B cell (primary cell): Measurements from ENCODE around the gene ATP11A. TPM values are rescaled to one million over a fixed set of nuclear protein-coding genes. Genes with fewer than 3 reads are reported as not detected.

Source experiments
- ATAC-seq: fragments of 200-7000 bp; cut with Tn5 transposase; one replicate; pipeline ENCODE4 v1.10.0; 2021; ENCODE audit warnings: low read depth, mild to moderate bottlenecking, moderate number of reproducible peaks, moderate library complexity
- CTCF ChIA-PET: fragments of 350-600 bp; sonication (Branson Sonifier 250); formaldehyde crosslinking; loops from one replicate; lab custom pipeline; 2021; ENCODE audit warnings: antibody characterized with exemption, inconsistent platforms; lab: Charles Lee
- POLR2A ChIA-PET: fragments of 350-600 bp; sonication (Branson Sonifier 250); formaldehyde crosslinking; loops from one replicate; lab custom pipeline; 2021; ENCODE audit warnings: antibody characterized with exemption; lab: Charles Lee
- DNase-seq: peaks from one replicate; pipeline ENCODE4 v3.0.0; 2013
- H2AFZ ChIP-seq: 2 replicates; pipeline ENCODE4 v1.6.1; 2012; ENCODE audit warnings: mild to moderate bottlenecking, low read depth, low read length; ENCODE audit not compliant: insufficient read depth, poor library complexity, severe bottlenecking
- H3K27ac ChIP-seq, 2 donors: 1 replicate in 1 of 2; 2 replicates in 1 of 2; pipeline ENCODE4 v1.5.1; 2012 to 2013; ENCODE audit warnings: low read length in 2 of 2, mild to moderate bottlenecking in 2 of 2, moderate library complexity in 1 of 2
- H3K27me3 ChIP-seq, 4 experiments: fragments of 200-600 bp in 1 of 4; sonication (generic) in 1 of 4; replicated peaks in 1 of 4; 1 replicate in 2 of 4; 2 replicates in 2 of 4; pipeline versions ENCODE4 v1.6.1 to v1.7.0; 2013 to 2016; ENCODE audit warnings: low read length in 3 of 4, mild to moderate bottlenecking in 2 of 4, mixed read lengths in 1 of 4, moderate library complexity in 1 of 4; ENCODE audit not compliant: insufficient read depth in 4 of 4, control insufficient read depth in 3 of 4; ENCODE audit errors: control extremely low read depth in 1 of 4
- H3K36me3 ChIP-seq, 2 experiments: replicated peaks in 1 of 2; 1 replicate in 1 of 2; 2 replicates in 1 of 2; pipeline versions ENCODE4 v1.6.1 to v1.7.1; 2013; ENCODE audit warnings: low read length in 1 of 2; ENCODE audit not compliant: insufficient read depth in 2 of 2, control insufficient read depth in 1 of 2; ENCODE audit errors: control extremely low read depth in 1 of 2, extremely low read depth in 1 of 2
- H3K4me1 ChIP-seq, 2 donors: fragments of 200-600 bp in 1 of 2; sonication (generic) in 1 of 2; 1 replicate in 1 of 2; 2 replicates in 1 of 2; pipeline versions ENCODE4 v1.5.1 to v1.6.1; 2013 to 2017; ENCODE audit warnings: low read length in 2 of 2; ENCODE audit not compliant: control insufficient read depth in 2 of 2, insufficient read depth in 2 of 2
- H3K4me2 ChIP-seq: replicated peaks from 2 replicates; pipeline ENCODE3; 2012; ENCODE audit warnings: mild to moderate bottlenecking, low read depth, low read length; ENCODE audit not compliant: poor library complexity, severe bottlenecking
- H3K4me3 ChIP-seq, 5 experiments: fragments of 200-600 bp in 1 of 5; sonication (generic) in 1 of 5; 1 replicate in 3 of 5; 2 replicates in 2 of 5; pipeline versions ENCODE4 v1.5.1 to v1.7.0; 2011 to 2016; ENCODE audit warnings: low read length in 4 of 5, mild to moderate bottlenecking in 4 of 5, low read depth in 2 of 5, control low read depth in 1 of 5, moderate library complexity in 1 of 5; ENCODE audit not compliant: insufficient read depth in 1 of 5; ENCODE audit errors: control extremely low read depth in 1 of 5, extremely low read depth in 1 of 5
- H3K79me2 ChIP-seq: fragments of 200-600 bp; sonication (generic); one replicate; pipeline ENCODE4 v1.6.0; 2016; ENCODE audit warnings: low read length; ENCODE audit not compliant: control insufficient read depth, insufficient read depth
- H3K9ac ChIP-seq: fragments of 200-600 bp; sonication (generic); 2 replicates; pipeline ENCODE4 v1.6.1; 2017; ENCODE audit warnings: mild to moderate bottlenecking, low read length, moderate library complexity
- H3K9me3 ChIP-seq, 3 donors: one replicate each; pipeline versions ENCODE4 v1.6.1 to v1.7.1; 2013; ENCODE audit warnings: low read length in 2 of 3; ENCODE audit not compliant: control insufficient read depth in 2 of 3, insufficient read depth in 1 of 3; ENCODE audit errors: control extremely low read depth in 1 of 3
- H4K20me1 ChIP-seq: 2 replicates; pipeline ENCODE4 v1.6.0; 2012; ENCODE audit warnings: mild to moderate bottlenecking, low read length; ENCODE audit not compliant: insufficient read depth, control insufficient read depth, poor library complexity, severe bottlenecking
- H3K27ac Mint-ChIP-seq: one replicate; pipeline ENCODE4 v1.8.0; 2021; ENCODE audit warnings: mixed read lengths
- H3K27me3 Mint-ChIP-seq: one replicate; pipeline ENCODE4 v1.8.0; 2021; ENCODE audit warnings: mixed read lengths
- H3K4me1 Mint-ChIP-seq: one replicate; pipeline ENCODE4 v1.8.0; 2021; ENCODE audit warnings: mixed read lengths
- H3K4me3 Mint-ChIP-seq: one replicate; pipeline ENCODE4 v1.8.0; 2021; ENCODE audit warnings: mixed read lengths
- H3K9me3 Mint-ChIP-seq: one replicate; pipeline ENCODE4 v1.8.0; 2022; ENCODE audit warnings: mixed read lengths; ENCODE audit not compliant: insufficient read depth
- EZH2 ChIP-seq: IDR thresholded peaks from 2 replicates; pipeline ENCODE4 v1.6.1; 2012; ENCODE audit warnings: borderline replicate concordance, low read depth, mild to moderate bottlenecking, moderate library complexity, low read length; ENCODE audit not compliant: insufficient read depth, poor library complexity, severe bottlenecking
- WGBS: methylation state at CpG from one replicate; pipeline ENCODE4 v1.1.5; 2013; ENCODE audit warnings: missing lambda C conversion rate; ENCODE audit not compliant: insufficient coverage; 5-methylcytosine and 5-hydroxymethylcytosine counted together
- intact Hi-C: fragments of 100-400 bp; cut with micrococcal nuclease; formaldehyde crosslinking; loops from one replicate; pipeline ENCODE4 v1.10.0; 2022
- polyA plus RNA-seq: library from polyadenylated mRNA; depleted of rRNA; stranded (reverse); fragments of >200 nt; gene quantifications from 2 replicates; pipeline ENCODE4 v1.2.3, GENCODE V29; 2012
- total RNA-seq, 2 donors: library from RNA; stranded (reverse); fragments of 120-200 nt in 1 of 2; gene quantifications; 1 replicate in 1 of 2; 2 replicates in 1 of 2; pipeline versions ENCODE4 v1.2.3 to v1.2.4, GENCODE V29; 2013 to 2022
- TF ChIP-seq, protein P1 (sequence below): fragments of 200-600 bp; IDR thresholded peaks from one replicate; pipeline ENCODE4 v1.8.0; 2022; ENCODE audit warnings: antibody characterized with exemption, mild to moderate bottlenecking

The ATP11A gene
- total and polyA plus RNA-seq, 2 donors (not counting 1 experiment from before 2014, with no cell fraction given) = 36.9 to 60.3 TPM

DNA sequence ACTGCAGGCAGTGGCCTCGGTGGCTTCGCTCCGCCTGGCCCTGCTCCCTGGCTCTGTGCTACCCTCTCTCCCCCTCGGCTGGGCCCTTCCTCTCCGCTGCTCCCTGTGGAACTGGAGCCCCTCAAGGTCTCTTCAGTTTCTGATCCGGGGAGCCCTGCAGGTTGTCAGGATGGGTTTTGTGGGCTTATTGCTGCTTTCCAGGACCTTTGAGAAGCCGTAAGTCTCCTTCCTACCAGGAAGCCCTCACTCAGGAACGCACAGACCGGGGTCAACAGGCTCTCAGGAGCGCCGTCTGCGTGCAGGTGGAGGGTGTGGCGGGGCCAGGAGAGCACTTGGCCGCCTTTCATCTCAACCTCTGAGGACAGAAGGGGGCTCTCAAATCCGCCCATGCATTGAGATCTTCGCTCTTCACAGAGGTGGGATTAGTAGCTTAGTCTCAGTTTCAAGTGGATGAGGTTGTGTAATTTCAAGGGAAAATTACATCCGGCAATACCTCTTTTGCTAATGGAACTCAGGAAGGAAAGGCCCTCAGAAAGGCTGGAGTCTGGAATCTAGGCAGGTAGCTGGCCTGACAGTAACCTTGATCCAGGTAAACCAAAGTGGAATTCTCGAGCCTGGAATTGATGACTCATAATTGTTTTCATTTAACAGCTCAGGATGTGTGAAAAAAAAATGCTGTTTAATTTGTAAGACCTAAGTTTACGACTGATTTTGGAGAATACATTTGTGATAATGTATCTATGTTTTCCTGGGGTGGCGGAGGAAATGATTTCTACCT, 102.0 kb downstream of the ATP11A start:
- no peak overlapping the region for H3K4me2 ChIP-seq
- H3K27me3 Mint-ChIP-seq = no peaks in the 10 kb centered on the region

GRCh38 chr13:112792511-112792910, 102.7 kb downstream of the ATP11A start:
- Histone ChIP-seq H3K27me3 (no peaks in the 10 kb centered on the region), H3K36me3 (peaks cover 0 to 3% of the 10 kb centered on the region in 2 experiments), H3K4me3 (no peak overlapping the region), H2AFZ (no peak overlapping the region), H3K4me1 (no peaks in the 10 kb centered on the region), H3K9me3 (no peaks in the 10 kb centered on the region), H3K27ac (no peak overlapping the region), H3K79me2 (no peaks in the 10 kb centered on the region), H4K20me1 (no peaks in the 10 kb centered on the region), H3K4me2 (no peak overlapping the region), H3K9ac (no peak overlapping the region)
- Mint-ChIP-seq H3K9me3 (peaks cover 2% of the 10 kb centered on the region), H3K27ac (no peak overlapping the region), H3K4me3 (no peak overlapping the region), H3K4me1 (no peaks in the 10 kb centered on the region), H3K27me3 (no peaks in the 10 kb centered on the region)
- DNase-seq = no peak
- no peak for TF ChIP-seq EZH2
- TF ChIP-seq, protein P1, sequence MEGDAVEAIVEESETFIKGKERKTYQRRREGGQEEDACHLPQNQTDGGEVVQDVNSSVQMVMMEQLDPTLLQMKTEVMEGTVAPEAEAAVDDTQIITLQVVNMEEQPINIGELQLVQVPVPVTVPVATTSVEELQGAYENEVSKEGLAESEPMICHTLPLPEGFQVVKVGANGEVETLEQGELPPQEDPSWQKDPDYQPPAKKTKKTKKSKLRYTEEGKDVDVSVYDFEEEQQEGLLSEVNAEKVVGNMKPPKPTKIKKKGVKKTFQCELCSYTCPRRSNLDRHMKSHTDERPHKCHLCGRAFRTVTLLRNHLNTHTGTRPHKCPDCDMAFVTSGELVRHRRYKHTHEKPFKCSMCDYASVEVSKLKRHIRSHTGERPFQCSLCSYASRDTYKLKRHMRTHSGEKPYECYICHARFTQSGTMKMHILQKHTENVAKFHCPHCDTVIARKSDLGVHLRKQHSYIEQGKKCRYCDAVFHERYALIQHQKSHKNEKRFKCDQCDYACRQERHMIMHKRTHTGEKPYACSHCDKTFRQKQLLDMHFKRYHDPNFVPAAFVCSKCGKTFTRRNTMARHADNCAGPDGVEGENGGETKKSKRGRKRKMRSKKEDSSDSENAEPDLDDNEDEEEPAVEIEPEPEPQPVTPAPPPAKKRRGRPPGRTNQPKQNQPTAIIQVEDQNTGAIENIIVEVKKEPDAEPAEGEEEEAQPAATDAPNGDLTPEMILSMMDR = no peak
- ChIA-PET CTCF (no interaction called here), POLR2A (no interaction called here)
- intact Hi-C loops = no loop called here
- 56% methylated on average over 6 of the region's 6 CpGs for WGBS
- no peak for ATAC-seq

More for the DNA sequence above, 102.0 kb downstream of the ATP11A start:
- no peak overlapping the region for H2AFZ ChIP-seq
- Mint-ChIP-seq H3K27ac (no peak overlapping the region), H3K4me3 (no peak overlapping the region), H3K9me3 (peaks cover 2% of the 10 kb centered on the region), H3K4me1 (no peaks in the 10 kb centered on the region)
- peaks cover 0 to 1% (median 0%) of the 10 kb centered on the region in 3 donors for H3K9me3 ChIP-seq
- no peaks in the 10 kb centered on the region for H3K79me2 ChIP-seq
- no peak for TF ChIP-seq EZH2
- TF ChIP-seq, protein P1 = no peak
- no peaks in the 10 kb centered on the region for H3K4me1 ChIP-seq
- ChIA-PET POLR2A (no interaction called here), CTCF (no interaction called here)
- H3K36me3 ChIP-seq = peaks cover 0 to 3% of the 10 kb centered on the region in 2 experiments
- no peaks in the 10 kb centered on the region for H3K27me3 ChIP-seq
- intact Hi-C loops = no loop called here
- 94% methylated on average over 20 of the region's 20 CpGs for WGBS
- no peak overlapping the region for H3K9ac ChIP-seq
- H3K4me3 ChIP-seq = no peak overlapping the region
- ATAC-seq = no peak
- no peaks in the 10 kb centered on the region for H4K20me1 ChIP-seq
- no peak for DNase-seq
- no peak overlapping the region for H3K27ac ChIP-seq
